ENCODE results near the gene STXBP2.

Gene STXBP2

DNA sequence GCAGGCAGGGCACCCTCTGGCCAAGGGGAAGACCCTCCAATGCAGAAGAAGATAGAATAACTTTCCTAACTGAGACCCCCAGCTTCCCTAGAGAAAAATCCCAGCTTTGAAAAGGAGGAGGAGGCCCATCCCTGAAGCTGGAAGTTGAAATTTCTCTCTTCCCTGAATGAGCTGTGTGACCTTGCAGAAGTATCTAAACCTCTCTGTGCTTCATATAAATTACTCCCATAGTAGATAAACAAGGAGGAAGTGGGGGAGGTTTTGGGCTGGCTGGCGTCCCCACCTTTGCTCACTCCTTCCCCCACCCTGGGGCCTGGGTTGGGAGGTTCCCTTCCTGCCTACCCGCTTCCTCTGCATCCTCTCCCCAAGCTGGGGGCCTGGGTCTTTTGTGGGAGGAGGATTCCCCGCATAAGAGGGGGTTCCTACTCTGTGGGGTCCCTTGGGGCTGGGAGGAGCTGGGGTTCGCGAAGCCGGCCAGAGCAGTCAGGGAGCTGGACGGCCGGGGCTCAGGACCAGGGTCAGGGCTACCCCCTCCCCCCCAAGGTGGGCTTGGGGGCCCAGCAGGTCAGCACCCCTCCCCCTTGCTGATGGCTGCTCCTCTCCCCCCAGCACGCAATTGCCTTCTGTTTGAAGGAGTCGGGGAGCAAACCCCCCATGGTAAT lies 29.6 kb upstream of the STXBP2 start:
- peaks cover 22% of the 10 kb centered on the region for H3K27me3 Mint-ChIP-seq
- H3K4me1 Mint-ChIP-seq (ENCODE audit: low read depth) = no peaks in the 10 kb centered on the region
- no peak overlapping the region for H3K27ac Mint-ChIP-seq
- no peak for DNase-seq
- H3K36me3 Mint-ChIP-seq (ENCODE audit: low read depth) = no peaks in the 10 kb centered on the region
- H3K9me3 Mint-ChIP-seq = no peaks in the 10 kb centered on the region
- no peak overlapping the region for H3K4me3 Mint-ChIP-seq

DNA sequence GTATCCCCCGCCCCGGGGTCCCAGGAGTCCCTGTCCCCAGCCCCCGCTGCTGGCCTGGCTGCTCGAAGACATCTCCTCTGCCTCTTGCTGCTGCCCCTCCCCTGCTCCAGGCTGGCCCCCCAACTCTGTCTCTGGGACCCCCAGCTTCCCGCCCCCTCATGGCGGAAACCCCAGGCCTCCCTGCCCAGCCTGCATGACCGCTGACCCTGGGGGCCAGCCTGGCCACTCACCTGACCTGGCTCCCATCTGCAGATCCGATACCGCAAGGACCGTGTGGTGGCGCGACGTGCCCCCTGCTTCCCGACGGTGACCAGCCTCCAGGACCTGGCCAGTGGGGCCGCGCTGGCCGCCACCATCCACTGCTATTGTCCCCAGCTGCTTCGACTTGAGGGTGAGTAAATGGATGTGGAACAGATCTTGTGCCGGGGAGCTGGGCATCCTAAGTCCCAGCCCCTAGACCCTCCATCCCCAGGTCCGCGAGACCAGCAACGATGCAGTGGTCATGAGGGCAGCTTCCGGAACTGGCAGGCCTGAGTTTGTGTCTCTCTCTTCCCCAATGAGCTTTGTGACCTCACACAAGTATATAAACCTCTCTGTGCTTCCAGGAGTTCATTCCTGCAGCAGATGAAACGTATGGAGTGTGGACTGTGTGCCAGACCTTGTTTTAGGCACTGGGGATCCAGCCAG lies 28.9 kb upstream of the STXBP2 start:
- Mint-ChIP-seq H3K27me3 (peaks cover 16% of the 10 kb centered on the region), H3K36me3 (ENCODE audit: low read depth) (no peaks in the 10 kb centered on the region), H3K4me3 (no peak overlapping the region), H3K27ac (no peak overlapping the region), H3K9me3 (no peaks in the 10 kb centered on the region), H3K4me1 (ENCODE audit: low read depth) (no peaks in the 10 kb centered on the region)
- no peak for DNase-seq

DNA sequence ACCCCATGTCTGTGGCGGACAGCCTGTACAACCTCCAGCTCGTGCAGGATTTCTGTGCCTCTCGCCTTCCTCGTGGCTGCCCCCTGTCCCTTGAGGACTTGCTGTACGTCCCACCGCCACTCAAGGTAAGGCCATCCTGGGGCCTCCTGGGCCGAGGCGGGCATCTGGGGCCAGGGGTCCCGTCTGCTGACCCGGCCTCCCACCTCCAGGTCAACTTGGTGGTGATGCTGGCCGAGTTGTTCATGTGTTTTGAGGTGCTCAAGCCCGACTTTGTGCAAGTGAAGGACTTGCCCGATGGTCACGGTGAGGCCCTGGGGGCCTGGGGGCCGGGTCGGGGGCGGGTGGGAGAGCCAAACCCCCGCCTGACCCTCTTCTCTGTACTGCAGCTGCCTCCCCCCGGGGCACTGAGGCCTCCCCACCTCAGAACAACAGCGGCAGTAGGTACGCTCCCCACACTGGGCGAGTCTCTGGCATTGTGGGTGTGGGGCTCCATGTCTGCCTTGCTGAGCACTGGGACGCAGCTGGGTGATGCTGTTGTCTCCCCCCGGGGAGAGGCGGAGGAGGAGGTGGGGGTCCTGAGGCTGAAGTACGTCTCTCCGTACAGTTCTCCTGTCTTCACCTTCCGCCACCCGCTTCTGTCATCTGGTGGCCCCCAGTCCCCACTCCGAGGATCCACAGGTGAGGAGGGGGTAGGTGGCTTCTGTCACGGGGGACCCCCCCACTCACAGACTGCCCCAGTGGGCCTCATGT lies 26.2 kb upstream of the STXBP2 start:
- Mint-ChIP-seq H3K27ac (no peak overlapping the region), H3K9me3 (no peaks in the 10 kb centered on the region), H3K27me3 (peaks cover 2% of the 10 kb centered on the region), H3K36me3 (ENCODE audit: low read depth) (no peaks in the 10 kb centered on the region), H3K4me1 (ENCODE audit: low read depth) (no peaks in the 10 kb centered on the region), H3K4me3 (no peak overlapping the region)
- no peak for DNase-seq

DNA sequence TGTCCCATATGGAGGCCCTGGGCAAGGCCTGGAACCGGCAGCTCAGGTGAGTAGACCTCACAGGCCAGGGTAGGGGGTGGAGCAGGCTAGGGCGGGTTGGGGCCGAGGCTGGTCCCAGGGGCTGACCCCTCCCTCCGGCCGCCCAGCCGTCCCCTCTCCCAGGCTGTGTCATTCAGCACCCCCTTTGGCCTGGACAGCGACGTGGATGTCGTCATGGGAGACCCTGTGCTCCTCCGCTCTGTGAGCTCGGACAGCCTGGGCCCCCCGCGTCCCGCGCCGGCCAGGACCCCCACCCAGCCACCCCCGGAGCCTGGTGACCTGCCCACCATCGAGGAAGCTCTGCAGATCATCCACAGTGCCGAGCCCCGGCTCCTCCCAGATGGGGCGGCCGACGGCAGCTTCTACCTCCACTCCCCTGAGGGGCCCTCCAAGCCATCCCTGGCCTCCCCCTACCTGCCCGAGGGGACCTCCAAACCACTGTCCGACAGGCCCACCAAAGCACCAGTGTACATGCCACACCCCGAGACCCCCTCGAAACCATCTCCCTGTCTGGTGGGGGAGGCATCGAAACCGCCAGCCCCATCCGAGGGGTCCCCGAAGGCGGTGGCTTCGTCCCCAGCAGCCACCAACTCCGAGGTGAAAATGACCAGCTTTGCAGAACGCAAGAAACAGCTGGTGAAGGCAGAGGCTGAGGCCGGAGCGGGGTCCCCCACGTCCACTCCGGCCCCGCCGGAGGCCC lies 25.2 kb upstream of the STXBP2 start:
- peak; percentile 26 for DNase-seq
- H3K9me3 Mint-ChIP-seq = no peaks in the 10 kb centered on the region
- H3K4me3 Mint-ChIP-seq = no peak overlapping the region
- H3K36me3 Mint-ChIP-seq (ENCODE audit: low read depth) = peaks cover 3% of the 10 kb centered on the region
- H3K27me3 Mint-ChIP-seq = no peaks in the 10 kb centered on the region
- no peaks in the 10 kb centered on the region for H3K4me1 Mint-ChIP-seq (ENCODE audit: low read depth)
- no peak overlapping the region for H3K27ac Mint-ChIP-seq

DNA sequence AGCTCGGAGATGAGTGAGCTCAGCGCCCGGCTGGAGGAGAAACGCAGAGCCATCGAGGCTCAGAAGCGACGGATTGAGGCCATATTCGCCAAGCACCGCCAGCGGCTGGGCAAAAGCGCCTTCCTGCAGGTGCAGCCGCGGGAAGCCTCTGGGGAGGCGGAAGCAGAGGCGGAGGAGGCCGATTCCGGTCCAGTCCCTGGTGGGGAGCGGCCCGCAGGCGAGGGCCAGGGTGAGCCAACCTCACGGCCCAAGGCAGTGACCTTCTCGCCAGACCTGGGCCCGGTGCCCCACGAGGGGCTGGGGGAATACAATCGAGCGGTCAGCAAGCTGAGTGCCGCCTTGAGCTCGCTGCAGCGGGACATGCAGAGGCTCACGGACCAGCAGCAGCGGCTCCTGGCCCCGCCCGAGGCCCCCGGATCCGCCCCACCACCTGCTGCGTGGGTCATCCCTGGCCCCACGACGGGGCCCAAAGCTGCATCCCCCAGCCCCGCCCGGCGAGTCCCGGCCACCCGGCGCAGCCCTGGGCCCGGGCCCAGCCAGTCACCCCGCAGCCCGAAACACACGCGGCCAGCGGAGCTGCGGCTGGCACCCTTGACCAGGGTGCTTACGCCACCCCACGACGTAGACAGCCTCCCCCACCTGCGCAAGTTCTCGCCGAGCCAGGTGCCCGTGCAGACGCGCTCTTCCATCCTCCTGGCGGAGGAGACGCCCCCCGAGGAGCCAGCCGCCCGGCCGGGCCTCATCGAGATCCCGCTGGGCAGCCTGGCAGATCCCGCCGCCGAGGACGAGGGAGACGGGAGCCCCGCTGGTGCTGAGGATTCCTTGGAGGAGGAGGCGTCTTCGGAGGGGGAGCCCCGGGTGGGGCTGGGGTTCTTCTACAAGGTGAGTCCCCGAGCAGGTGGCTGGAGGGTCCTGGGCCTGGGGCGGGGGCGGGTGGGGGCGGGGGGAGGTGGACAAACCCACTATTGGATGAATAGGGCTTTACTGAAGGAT lies 24.3 kb upstream of the STXBP2 start:
- H3K36me3 Mint-ChIP-seq (ENCODE audit: low read depth) = peaks cover 9% of the 10 kb centered on the region

DNA sequence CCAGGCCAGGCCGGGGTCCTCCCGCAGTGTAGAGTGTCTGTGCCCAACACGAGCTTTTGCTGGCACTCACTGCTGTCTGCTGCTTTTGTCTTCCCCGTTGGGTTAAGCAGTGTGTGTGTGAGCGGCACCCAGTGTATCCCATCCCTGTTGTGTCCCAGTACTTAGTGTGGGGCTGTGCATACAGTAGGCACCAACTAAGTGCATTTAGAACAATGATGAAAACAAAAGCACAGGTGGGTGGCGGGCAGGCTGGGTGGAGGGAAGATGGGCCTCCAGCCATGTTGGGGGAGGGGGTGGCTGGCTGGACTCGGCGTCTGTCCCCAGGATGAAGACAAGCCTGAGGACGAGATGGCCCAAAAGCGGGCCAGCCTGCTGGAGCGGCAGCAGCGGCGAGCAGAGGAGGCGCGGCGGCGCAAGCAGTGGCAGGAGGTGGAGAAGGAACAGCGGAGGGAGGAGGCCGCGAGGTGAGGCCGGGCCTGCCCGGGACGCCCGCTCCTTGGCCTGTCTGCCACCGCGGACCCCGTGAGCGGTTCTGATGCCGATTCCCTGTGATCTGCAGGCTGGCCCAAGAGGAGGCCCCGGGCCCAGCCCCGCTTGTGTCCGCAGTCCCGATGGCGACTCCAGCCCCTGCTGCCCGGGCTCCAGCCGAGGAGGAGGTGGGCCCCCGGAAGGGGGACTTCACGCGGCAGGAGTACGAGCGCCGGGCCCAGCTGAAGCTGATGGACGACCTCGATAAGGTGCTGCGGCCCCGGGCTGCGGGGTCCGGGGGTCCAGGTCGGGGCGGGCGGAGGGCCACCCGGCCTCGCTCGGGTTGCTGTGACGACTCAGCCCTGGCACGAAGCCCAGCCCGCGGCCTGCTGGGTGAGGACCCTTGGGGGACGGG lies 21.8 kb upstream of the STXBP2 start:
- Mint-ChIP-seq H3K27ac (no peak overlapping the region), H3K9me3 (no peaks in the 10 kb centered on the region), H3K4me1 (ENCODE audit: low read depth) (no peaks in the 10 kb centered on the region), H3K27me3 (no peaks in the 10 kb centered on the region), H3K36me3 (ENCODE audit: low read depth) (peaks cover 29% of the 10 kb centered on the region), H3K4me3 (no peak overlapping the region)
- no peak for DNase-seq

More for the DNA sequence above, 24.3 kb upstream of the STXBP2 start:
- H3K27ac Mint-ChIP-seq = no peak overlapping the region
- no peaks in the 10 kb centered on the region for H3K27me3 Mint-ChIP-seq
- H3K4me3 Mint-ChIP-seq = no peak overlapping the region
- no peaks in the 10 kb centered on the region for H3K4me1 Mint-ChIP-seq (ENCODE audit: low read depth)
- DNase-seq = no peak
- no peaks in the 10 kb centered on the region for H3K9me3 Mint-ChIP-seq

DNA sequence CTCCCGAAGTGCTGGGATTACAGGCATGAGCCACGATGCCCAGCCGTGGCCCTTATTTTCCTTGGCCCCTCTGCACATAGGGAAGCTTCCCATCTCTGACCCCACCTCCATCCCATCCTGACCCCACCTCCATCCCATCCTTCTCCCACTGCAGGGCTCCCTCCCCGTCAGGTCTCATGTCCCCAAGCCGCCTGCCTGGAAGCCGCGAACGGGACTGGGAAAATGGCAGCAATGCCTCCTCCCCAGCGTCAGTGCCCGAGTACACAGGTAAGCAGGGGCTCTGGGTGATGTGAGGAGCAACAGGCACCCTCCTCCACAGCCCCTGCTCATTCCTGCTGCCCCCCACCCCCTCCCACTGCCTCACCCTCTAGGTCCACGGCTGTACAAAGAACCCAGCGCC lies 19.7 kb upstream of the STXBP2 start:
- Mint-ChIP-seq H3K9me3 (no peaks in the 10 kb centered on the region), H3K36me3 (ENCODE audit: low read depth) (peaks cover 48% of the 10 kb centered on the region), H3K27ac (no peak overlapping the region), H3K27me3 (no peaks in the 10 kb centered on the region), H3K4me1 (ENCODE audit: low read depth) (no peaks in the 10 kb centered on the region), H3K4me3 (no peak overlapping the region)
- no peak for DNase-seq

DNA sequence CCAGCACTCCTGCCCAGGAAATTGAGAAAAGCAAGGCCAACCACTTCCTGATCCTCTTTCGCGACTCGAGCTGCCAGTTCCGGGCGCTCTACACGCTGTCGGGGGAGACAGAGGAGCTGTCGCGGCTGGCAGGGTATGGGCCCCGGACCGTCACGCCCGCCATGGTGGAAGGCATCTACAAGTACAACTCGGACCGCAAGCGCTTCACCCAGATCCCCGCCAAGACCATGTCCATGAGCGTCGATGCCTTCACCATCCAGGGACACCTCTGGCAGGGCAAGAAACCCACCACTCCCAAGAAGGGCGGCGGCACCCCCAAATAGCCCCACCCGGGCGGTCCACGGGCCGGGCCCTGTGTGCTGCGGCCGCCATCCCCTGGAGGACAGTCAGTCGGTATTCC lies 19.2 kb upstream of the STXBP2 start:
- no peak overlapping the region for H3K4me3 Mint-ChIP-seq
- no peak overlapping the region for H3K27ac Mint-ChIP-seq
- H3K4me1 Mint-ChIP-seq (ENCODE audit: low read depth) = no peaks in the 10 kb centered on the region
- peaks cover 53% of the 10 kb centered on the region for H3K36me3 Mint-ChIP-seq (ENCODE audit: low read depth)
- no peak for DNase-seq
- no peaks in the 10 kb centered on the region for H3K27me3 Mint-ChIP-seq
- H3K9me3 Mint-ChIP-seq = no peaks in the 10 kb centered on the region

DNA sequence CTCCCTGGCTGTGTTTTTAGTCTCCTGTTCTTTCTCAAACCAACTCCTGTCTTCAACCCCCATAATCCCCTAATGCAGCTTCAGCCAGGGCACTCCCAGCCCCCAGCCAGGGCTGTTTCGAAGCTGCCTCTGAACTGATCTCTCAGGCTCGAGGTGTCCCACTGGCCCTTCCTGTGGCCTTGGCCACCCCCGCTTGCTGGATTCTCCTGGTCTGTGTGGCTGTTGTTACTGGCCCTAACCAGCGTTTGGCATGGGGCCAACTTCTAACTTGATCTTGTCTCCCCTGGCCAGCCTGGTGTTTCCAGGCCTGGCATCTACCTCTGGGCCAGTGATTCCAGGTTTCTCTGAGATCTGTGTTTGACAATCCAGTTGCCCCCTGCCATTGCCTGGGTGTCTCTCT lies 18.6 kb upstream of the STXBP2 start:
- Mint-ChIP-seq H3K27ac (no peak overlapping the region), H3K4me1 (ENCODE audit: low read depth) (no peaks in the 10 kb centered on the region), H3K36me3 (ENCODE audit: low read depth) (peaks cover 59% of the 10 kb centered on the region), H3K4me3 (no peak overlapping the region), H3K9me3 (no peaks in the 10 kb centered on the region), H3K27me3 (no peaks in the 10 kb centered on the region)
- DNase-seq = no peak

DNA sequence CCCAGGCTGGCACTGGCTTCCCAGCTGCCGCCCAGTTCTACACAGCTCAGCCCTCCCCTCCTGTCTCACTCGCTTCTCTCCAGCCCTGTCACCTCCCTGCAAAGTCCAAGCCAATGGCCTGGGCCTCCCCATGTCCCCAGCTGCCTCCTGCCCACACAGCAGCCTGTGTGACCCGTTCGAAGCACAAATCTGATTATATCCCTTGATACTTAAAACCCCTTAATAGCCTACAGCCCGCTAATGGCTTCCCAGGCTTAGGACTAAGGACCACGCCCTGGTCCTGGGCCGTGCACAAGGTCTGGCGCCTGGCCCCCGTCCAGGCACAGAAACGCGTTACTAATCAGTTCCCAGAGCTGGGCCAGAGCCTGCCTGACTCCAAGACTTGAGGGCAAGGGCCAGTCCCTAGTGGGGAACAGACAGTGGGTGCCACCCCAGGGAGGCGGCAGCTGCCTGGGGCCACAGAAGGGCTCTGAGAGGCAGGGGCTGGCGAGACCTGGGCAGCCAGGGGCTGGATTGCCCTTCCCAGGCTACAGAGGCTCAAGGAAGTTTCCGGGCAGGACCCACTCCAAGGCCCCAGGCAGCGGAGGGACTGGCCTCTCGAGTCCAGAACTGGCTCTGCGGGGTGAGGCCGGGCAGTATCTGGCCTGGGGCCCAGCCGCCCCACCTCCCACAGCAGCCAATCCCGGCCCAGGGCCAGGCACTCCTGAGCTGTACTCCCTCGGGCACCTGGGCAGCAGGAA lies 18.0 kb upstream of the STXBP2 start:
- no peak overlapping the region for H3K27ac Mint-ChIP-seq

DNA sequence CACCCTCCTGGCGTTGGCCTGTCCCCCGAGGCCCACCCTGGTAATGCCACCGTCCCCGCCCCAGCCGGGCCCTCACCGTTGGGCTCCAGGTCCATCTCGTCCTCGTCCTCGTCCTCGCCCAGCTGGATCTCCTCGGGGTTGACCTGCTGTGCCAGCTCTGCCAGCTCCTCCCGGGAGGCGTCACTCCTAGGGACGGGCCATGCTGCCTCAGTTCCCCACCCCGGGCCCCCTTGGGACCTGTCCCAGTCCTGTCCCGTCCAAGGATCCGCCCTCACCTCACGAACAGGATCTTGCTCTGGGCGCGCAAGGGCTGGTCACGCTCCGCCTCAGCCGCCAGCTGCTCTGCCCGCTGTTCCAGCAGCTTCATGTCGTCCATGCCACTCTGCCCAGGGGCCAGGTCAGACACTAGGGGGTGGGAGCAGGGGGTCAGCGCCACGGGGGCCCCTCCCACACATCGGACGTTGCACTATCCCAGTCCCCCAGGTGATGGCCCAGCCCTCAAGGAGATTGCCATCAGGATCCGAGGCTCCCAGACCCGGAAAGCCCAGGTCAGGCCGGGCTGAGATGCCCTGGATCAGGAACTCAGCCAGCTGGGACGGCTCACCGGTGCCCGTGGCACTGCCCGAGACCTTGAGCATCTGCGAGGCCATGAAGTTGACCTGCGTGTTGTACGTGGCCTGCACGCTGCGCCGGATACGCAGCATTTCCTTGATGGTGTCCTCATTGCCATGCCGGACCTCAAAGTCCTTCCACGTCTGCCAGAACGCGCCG lies 17.1 kb upstream of the STXBP2 start:
- H3K36me3 Mint-ChIP-seq (ENCODE audit: low read depth) = peaks cover 74% of the 10 kb centered on the region
- no peaks in the 10 kb centered on the region for H3K4me1 Mint-ChIP-seq (ENCODE audit: low read depth)
- H3K9me3 Mint-ChIP-seq = no peaks in the 10 kb centered on the region
- DNase-seq = no peak
- no peak overlapping the region for H3K27ac Mint-ChIP-seq
- H3K27me3 Mint-ChIP-seq = no peaks in the 10 kb centered on the region
- H3K4me3 Mint-ChIP-seq = no peak overlapping the region

More for the DNA sequence above, 18.0 kb upstream of the STXBP2 start:
- no peak for DNase-seq
- Mint-ChIP-seq H3K27me3 (no peaks in the 10 kb centered on the region), H3K4me3 (no peak overlapping the region), H3K9me3 (no peaks in the 10 kb centered on the region), H3K4me1 (ENCODE audit: low read depth) (no peaks in the 10 kb centered on the region), H3K36me3 (ENCODE audit: low read depth) (peaks cover 65% of the 10 kb centered on the region)
